Lung (tissue), 12 donors: Measurements from ENCODE around the gene DACT2. TPM values are rescaled to one million over a fixed set of nuclear protein-coding genes. Genes with fewer than 3 reads are reported as not detected.
"Not testable (repeated sequence)": the region's sequence is repeated elsewhere in the genome, so short reads cannot be mapped to it uniquely, and the experiment has no call there.

Source experiments
- ATAC-seq: fragments of 200-7000 bp; cut with Tn5 transposase; one replicate; pipeline ENCODE4 v1.9.1; 2020; ENCODE audit warnings: moderate number of reproducible peaks; ENCODE audit not compliant: insufficient read depth, low FRiP score
- DNase-seq, 3 donors: peaks; one replicate each; pipeline ENCODE4 v3.0.0-alpha.2; 2013 to 2017
- H3K27ac ChIP-seq, 2 donors: one replicate each; pipeline ENCODE4 v1.5.1; 2013; ENCODE audit warnings: mild to moderate bottlenecking in 2 of 2, moderate library complexity in 2 of 2, control low read depth in 1 of 2, inconsistent platforms in 1 of 2, low read depth in 1 of 2, low read length in 1 of 2
- H3K27me3 ChIP-seq, 3 donors: one replicate each; pipeline ENCODE4 v1.5.1; 2013; ENCODE audit warnings: low read length in 2 of 3; ENCODE audit not compliant: control insufficient read depth in 3 of 3, insufficient read depth in 3 of 3
- H3K36me3 ChIP-seq, 4 donors: one replicate each; pipeline ENCODE4 v1.5.1; 2013; ENCODE audit warnings: low read length in 4 of 4, mild to moderate bottlenecking in 1 of 4, moderate library complexity in 1 of 4; ENCODE audit not compliant: control insufficient read depth in 4 of 4, insufficient read depth in 4 of 4
- H3K4me1 ChIP-seq, 5 donors: one replicate each; pipeline ENCODE4 v1.5.1; 2013; ENCODE audit warnings: low read length in 5 of 5, mild to moderate bottlenecking in 2 of 5, moderate library complexity in 1 of 5; ENCODE audit not compliant: control insufficient read depth in 5 of 5, insufficient read depth in 5 of 5
- H3K4me3 ChIP-seq: one replicate; pipeline ENCODE4 v1.5.1; 2013; ENCODE audit warnings: mild to moderate bottlenecking, control low read depth, moderate library complexity
- H3K9ac ChIP-seq, 2 donors: one replicate each; pipeline ENCODE4 v1.5.1; 2013; ENCODE audit warnings: low read length in 2 of 2, control low read depth in 1 of 2; ENCODE audit not compliant: insufficient read depth in 1 of 2
- H3K9me3 ChIP-seq, 4 donors: one replicate each; pipeline ENCODE4 v1.5.1; 2013; ENCODE audit warnings: low read length in 3 of 4, mild to moderate bottlenecking in 1 of 4, moderate library complexity in 1 of 4; ENCODE audit not compliant: control insufficient read depth in 4 of 4, insufficient read depth in 3 of 4
- WGBS, 2 donors: extraction: QIAGEN DNeasy Blood & Tissue Kit; methylation state at CpG; one replicate each; pipeline ENCODE4 v1.1.7; 2013; 5-methylcytosine and 5-hydroxymethylcytosine counted together
- polyA plus RNA-seq, 2 donors: library from polyadenylated mRNA; stranded (reverse); fragments of 200-250 nt; gene quantifications; one replicate each; pipeline ENCODE4 v1.2.1, GENCODE V29; 2013
- total RNA-seq, 2 donors: library from RNA; depleted of rRNA in 1 of 2; stranded (reverse); fragments of >200 nt in 1 of 2; gene quantifications; one replicate each; pipeline ENCODE4 v1.2.1, GENCODE V29; 2014 to 2021
- TF ChIP-seq, protein P1 (sequence below): IDR thresholded peaks from 2 replicates; pipeline ENCODE4 v1.5.1; 2012; ENCODE audit warnings: mild to moderate bottlenecking; ENCODE audit errors: control extremely low read depth, extremely low read depth
- donor health status: control.
- donor health status: control.
- donor health status: Bipolar disorder and iron deficiency.
- donor health status: healthy.
- donor health status: DM: yes; HTN: yes; CAD: no.

Gene DACT2
- total and polyA plus RNA-seq, 4 donors = 0.30 to 2.6 (median 1.7) TPM

DNA sequence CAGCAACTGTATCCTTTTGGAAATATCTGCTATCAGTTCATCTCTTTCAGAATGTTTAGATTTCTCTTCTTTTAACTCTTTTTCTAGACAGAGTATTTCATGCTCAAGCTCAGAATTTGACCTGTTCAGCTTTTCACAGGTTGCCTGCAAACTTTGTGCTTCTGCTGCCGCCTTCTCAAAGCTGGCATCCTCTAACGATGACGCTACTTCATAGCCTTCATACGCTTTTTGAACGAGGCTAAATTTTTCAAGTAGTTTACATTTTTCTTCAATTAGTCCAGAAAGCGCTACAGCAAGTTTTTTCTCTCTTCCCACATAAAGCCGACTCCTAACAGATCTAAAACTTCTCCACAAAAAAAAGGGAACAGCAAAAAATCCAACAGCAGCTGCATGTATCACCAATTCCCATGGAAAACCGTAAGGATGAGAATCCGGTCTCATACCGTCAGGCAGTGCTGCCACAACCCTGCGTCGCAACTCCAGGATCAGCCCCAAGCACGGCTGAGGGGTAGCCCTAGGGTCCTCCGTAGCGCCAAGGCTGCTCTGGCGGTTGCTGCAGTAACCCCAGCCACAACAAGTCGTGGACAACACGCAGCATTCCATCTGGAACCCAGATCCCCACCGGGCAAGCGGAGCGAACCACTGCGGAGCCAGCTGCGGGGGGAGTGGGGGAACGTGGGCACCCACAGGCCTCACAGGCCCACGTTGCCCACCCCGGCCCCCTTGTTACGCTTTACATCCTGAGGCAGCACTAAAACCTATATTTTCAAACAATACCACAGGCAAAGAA is 30.6 kb downstream of the DACT2 start:
- ATAC-seq = no peak
- Histone ChIP-seq H3K27me3 (no peaks in the 10 kb centered on the region), H3K4me3 (no peak overlapping the region), H3K9me3 (peaks cover 0 to 10% (median 0%) of the 10 kb centered on the region in 4 donors), H3K9ac (no peak overlapping the region), H3K4me1 (peaks cover 0 to 19% (median 0%) of the 10 kb centered on the region in 5 donors), H3K27ac (no peak overlapping the region), H3K36me3 (no peaks in the 10 kb centered on the region)
- 89 to 94% methylated on average over 27 of the region's 27 CpGs for WGBS, 2 donors
- no peak for DNase-seq
- TF ChIP-seq, protein P1, sequence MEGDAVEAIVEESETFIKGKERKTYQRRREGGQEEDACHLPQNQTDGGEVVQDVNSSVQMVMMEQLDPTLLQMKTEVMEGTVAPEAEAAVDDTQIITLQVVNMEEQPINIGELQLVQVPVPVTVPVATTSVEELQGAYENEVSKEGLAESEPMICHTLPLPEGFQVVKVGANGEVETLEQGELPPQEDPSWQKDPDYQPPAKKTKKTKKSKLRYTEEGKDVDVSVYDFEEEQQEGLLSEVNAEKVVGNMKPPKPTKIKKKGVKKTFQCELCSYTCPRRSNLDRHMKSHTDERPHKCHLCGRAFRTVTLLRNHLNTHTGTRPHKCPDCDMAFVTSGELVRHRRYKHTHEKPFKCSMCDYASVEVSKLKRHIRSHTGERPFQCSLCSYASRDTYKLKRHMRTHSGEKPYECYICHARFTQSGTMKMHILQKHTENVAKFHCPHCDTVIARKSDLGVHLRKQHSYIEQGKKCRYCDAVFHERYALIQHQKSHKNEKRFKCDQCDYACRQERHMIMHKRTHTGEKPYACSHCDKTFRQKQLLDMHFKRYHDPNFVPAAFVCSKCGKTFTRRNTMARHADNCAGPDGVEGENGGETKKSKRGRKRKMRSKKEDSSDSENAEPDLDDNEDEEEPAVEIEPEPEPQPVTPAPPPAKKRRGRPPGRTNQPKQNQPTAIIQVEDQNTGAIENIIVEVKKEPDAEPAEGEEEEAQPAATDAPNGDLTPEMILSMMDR = no peak

DNA sequence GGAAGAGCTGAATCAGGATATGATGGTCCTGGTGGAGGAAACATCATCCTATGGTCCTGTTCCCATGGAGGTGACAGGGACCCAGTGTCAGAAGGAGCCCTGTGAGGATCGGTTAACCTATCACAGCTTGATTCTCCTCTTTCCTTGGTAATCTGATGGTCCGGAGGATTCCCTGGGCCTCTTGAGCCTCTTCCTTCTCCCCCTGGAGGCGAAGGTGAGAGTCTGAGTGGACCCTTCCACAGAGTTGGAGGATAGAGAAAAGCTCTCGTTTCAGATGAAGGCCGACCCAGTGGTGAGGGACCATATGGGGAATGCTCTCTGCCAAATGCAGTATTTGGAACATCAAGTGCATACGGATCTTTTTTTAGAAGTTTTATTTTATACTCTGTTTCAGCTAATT is 32.1 kb downstream of the DACT2 start:
- ATAC-seq, H3K27ac ChIP-seq, H3K9me3 ChIP-seq, DNase-seq, H3K9ac ChIP-seq, H3K4me3 ChIP-seq, H3K27me3 ChIP-seq, H3K4me1 ChIP-seq, H3K36me3 ChIP-seq: not testable (repeated sequence)
- 78 to 80% methylated on average over 6 of the region's 6 CpGs for WGBS, 2 donors

DNA sequence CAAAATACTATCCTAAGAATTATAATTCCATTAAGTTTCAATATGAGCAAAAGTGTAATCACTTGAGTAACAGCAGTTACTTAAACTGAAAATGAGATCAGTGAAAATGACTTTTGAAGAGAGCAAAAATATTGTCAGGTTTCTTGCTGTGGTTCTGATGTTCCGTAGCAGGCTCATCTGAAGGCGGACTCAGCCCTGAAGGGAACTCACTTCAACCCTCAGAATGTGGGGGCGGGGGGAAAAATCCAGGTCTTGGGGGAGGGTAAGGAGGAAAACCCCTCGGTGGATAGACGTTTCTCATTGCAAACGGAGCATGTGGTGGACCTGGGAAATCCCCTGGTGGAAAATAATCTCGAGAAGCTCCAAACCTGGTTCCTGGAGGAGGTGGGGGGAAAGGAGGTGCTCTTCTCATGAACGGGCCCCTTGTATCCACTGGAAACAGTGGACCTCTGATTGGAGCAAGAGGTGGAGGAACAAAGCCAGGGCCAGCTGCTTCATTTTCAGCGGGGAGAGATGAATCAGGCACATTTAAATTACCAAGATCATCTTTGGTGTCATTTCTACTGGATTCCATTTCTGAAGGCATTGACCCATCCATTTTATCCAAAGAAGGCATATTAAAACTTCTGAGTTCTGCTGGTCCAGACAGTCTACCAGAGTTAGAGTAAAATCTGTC is 32.7 kb downstream of the DACT2 start:
- H3K27me3 ChIP-seq, H3K9me3 ChIP-seq, H3K4me1 ChIP-seq, H3K9ac ChIP-seq, DNase-seq, ATAC-seq, H3K4me3 ChIP-seq, H3K36me3 ChIP-seq, H3K27ac ChIP-seq: not testable (repeated sequence)
- WGBS, 2 donors = 64 to 82% methylated on average over 8 to 9 of the region's 9 CpGs

DNA sequence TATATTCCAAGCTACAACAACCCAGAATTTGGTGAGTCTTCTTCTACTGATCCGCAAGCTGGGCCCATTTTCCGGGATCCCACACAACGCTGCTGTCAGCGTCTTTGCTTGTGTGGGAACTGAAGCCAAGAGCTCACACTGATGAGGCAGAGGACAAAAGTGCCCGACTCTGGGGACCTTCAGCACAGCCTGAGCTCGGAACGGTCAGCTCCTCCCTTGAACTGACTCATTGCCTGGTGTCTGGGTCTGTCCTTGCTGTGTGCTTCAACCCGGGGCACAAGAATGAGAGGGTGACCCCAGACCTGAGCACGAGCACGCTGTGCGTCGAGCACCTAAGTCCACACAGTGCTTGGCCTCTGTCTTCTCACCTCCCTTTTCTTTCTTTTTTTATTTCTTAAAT is 33.5 kb downstream of the DACT2 start:
- H3K4me3 ChIP-seq = no peak overlapping the region
- WGBS, 2 donors = 81 to 82% methylated on average over 12 of the region's 12 CpGs
- no peaks in the 10 kb centered on the region for H3K36me3 ChIP-seq
- no peaks in the 10 kb centered on the region for H3K27me3 ChIP-seq
- H3K4me1 ChIP-seq = no peaks in the 10 kb centered on the region
- DNase-seq (no peak), ATAC-seq (no peak)
- no peak overlapping the region for H3K9ac ChIP-seq
- H3K27ac ChIP-seq = no peak overlapping the region
- TF ChIP-seq, protein P1 = no peak
- peaks cover 0 to 10% (median 0%) of the 10 kb centered on the region in 4 donors for H3K9me3 ChIP-seq
